ENCODE data around the gene SDK1. TPM values are rescaled to one million over a fixed set of nuclear protein-coding genes. Genes with fewer than 3 reads are reported as not detected.

The SDK1 gene
- total RNA-seq, 1 donor from 2014 or later = 3.9 TPM

DNA sequence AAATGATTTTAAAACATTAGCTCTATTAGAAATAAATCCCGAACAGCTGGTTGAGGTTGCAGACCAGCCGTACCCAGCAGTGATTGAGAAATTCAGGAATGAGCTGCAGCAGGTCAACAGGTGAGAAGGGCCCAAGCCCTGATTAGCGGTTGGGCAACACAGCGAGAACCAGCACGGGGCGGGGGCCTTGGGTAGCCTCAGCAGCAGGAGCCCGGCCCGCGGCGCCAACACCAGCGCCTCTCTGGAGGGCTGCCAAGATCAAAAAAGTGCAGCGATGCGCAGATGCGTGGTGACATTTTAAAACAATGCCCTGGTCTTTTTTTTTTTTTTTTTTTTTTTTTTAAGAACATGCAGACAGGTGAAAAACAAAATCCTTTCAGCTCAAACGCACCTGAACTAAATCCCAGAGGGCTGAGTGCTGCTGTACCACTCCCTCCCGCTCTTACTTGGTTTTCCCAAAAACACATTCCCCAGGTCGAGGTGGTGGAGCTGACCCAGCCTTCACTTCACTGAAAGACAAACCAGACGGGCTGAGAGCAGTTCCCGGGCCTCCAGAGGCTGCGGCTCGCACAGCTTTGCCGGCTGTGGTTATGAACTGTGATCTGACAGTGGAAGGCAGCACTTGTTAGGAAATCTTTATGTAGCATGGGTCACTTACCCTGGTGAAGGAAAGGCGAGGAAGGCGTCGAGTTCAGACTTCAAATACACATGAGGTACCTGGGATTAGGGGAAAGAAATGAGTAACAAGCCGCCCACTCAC, 579.4 kb downstream of the SDK1 start:
- H3K36me3 ChIP-seq (ENCODE audit: control insufficient read depth, insufficient read depth, low read length) = no peaks in the 10 kb centered on the region
- DNase-seq (ENCODE audit: low read depth) = no peak
- TF ChIP-seq, protein P1, sequence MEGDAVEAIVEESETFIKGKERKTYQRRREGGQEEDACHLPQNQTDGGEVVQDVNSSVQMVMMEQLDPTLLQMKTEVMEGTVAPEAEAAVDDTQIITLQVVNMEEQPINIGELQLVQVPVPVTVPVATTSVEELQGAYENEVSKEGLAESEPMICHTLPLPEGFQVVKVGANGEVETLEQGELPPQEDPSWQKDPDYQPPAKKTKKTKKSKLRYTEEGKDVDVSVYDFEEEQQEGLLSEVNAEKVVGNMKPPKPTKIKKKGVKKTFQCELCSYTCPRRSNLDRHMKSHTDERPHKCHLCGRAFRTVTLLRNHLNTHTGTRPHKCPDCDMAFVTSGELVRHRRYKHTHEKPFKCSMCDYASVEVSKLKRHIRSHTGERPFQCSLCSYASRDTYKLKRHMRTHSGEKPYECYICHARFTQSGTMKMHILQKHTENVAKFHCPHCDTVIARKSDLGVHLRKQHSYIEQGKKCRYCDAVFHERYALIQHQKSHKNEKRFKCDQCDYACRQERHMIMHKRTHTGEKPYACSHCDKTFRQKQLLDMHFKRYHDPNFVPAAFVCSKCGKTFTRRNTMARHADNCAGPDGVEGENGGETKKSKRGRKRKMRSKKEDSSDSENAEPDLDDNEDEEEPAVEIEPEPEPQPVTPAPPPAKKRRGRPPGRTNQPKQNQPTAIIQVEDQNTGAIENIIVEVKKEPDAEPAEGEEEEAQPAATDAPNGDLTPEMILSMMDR (IDR thresholded peaks at IDR 0.05; ENCODE audit: insufficient read depth, low read length, poor library complexity, severe bottlenecking) = no peak

DNA sequence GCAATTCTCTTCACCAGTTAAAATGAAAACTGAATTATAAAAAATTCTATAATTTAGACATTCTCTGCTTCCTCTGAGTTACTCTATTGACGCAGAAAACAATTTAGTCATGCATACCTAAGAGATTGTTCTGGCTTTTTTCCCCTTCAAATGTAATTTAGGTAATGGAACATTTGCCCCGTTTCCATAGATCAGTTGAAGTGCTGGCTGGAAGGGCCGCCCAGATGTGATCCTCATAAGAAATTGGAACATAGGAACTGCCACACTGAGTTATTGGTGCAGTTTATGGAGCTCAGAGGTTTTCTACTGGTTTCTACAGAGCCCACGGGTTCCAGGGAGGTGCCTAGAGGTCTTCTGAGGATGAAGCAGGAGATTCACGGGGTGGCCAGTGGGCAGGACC, 581.7 kb downstream of the SDK1 start:
- no peaks in the 10 kb centered on the region for H3K27me3 ChIP-seq (ENCODE audit: control insufficient read depth, insufficient read depth, low read length)
- H3K36me3 ChIP-seq (ENCODE audit: control insufficient read depth, insufficient read depth, low read length) = no peaks in the 10 kb centered on the region
- H3K4me3 ChIP-seq (ENCODE audit: low read depth, low read length) = no peak overlapping the region
- TF ChIP-seq, protein P1 (IDR thresholded peaks at IDR 0.05; ENCODE audit: insufficient read depth, low read length, poor library complexity, severe bottlenecking) = no peak
- no peak for DNase-seq (ENCODE audit: low read depth)

More for the DNA sequence above, 579.4 kb downstream of the SDK1 start:
- Histone ChIP-seq H3K4me3 (ENCODE audit: low read depth, low read length) (no peak overlapping the region), H3K27me3 (ENCODE audit: control insufficient read depth, insufficient read depth, low read length) (no peaks in the 10 kb centered on the region)

DNA sequence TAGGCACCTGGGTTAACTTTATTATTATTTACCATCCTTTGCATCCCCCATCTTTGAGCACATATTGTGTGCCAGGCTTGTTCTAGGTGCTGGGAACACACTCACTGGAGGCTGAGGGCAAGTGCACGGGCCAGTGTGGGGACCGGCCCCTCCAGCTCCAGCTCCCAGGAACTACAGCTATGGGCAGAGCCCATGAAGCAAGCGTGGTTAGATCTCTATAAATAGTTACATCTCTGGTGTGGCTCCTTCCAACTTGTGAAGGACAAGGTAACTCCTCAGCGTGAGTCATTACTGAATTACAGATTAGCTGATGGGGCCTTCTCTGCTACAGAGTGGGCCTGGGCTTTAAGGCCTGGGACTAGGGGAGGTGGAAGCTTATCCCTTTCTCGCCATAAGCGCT, 583.5 kb downstream of the SDK1 start:
- H3K36me3 ChIP-seq (ENCODE audit: control insufficient read depth, insufficient read depth, low read length) = no peaks in the 10 kb centered on the region
- TF ChIP-seq, protein P1 (IDR thresholded peaks at IDR 0.05; ENCODE audit: insufficient read depth, low read length, poor library complexity, severe bottlenecking) = no peak
- no peaks in the 10 kb centered on the region for H3K27me3 ChIP-seq (ENCODE audit: control insufficient read depth, insufficient read depth, low read length)
- DNase-seq (ENCODE audit: low read depth) = no peak
- H3K4me3 ChIP-seq (ENCODE audit: low read depth, low read length) = no peak overlapping the region

DNA sequence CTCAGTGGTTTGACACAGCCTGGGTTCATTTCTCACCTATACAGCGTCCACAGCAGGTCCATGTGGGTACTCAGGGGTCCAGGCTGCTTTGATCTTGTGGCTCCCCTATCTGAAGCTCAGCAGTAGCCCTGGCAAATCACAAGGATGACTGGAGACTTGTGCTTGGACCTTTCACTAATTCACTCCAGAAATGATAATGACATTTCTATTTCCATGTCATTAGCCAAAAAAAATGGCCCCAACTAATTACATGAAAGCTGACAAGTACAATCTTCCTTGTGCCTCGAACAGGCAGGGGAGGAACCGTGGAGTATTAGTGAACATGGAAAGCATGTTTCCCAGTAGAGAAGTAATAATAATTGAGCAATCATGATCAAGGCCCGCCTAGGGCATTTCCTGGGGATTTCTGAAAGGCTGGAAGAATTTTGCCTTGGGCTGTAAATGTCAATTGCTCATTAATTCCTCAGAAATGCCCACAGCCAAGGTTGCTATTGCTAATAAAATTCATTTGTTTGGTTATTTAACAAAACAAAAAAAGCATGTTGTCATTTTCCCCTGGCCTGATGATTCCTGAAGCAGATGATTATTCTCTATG, 586.1 kb downstream of the SDK1 start:
- DNase-seq (ENCODE audit: low read depth) = no peak
- H3K36me3 ChIP-seq (ENCODE audit: control insufficient read depth, insufficient read depth, low read length) = no peaks in the 10 kb centered on the region
- no peak overlapping the region for H3K4me3 ChIP-seq (ENCODE audit: low read depth, low read length)
- H3K27me3 ChIP-seq (ENCODE audit: control insufficient read depth, insufficient read depth, low read length) = no peaks in the 10 kb centered on the region
- TF ChIP-seq, protein P1 (IDR thresholded peaks at IDR 0.05; ENCODE audit: insufficient read depth, low read length, poor library complexity, severe bottlenecking) = no peak

DNA sequence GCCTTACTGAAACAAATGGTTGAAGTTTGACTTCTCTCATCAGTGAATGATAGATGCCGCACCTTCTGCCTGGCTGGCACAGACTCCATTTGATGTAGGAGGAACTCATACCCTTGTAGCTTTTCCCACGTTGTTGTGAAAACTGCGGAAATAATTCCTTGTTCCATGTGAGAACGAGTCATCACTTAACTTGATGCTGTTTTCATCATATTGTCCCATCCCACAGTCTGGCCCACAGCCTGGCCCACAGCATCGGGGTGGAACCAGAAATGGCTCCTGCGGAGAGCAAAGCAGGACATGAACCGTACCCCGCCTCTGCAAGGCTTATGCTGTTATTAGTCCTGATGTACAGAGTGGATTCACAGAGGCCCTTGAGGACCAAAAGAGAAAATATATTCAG, 587.0 kb downstream of the SDK1 start:
- DNase-seq (ENCODE audit: low read depth) = no peak
- H3K27me3 ChIP-seq (ENCODE audit: control insufficient read depth, insufficient read depth, low read length) = no peaks in the 10 kb centered on the region
- H3K4me3 ChIP-seq (ENCODE audit: low read depth, low read length) = no peak overlapping the region
- no peaks in the 10 kb centered on the region for H3K36me3 ChIP-seq (ENCODE audit: control insufficient read depth, insufficient read depth, low read length)
- TF ChIP-seq, protein P1 (IDR thresholded peaks at IDR 0.05; ENCODE audit: insufficient read depth, low read length, poor library complexity, severe bottlenecking) = no peak

All from kidney epithelial cell (primary cell).